Loucy (cell line): ENCODE results near the gene SPC25.

ENCODE experiments used
- H2AFZ ChIP-seq: fragments of 200-600 bp; sonication (generic); 2 replicates; pipeline ENCODE4 v1.6.0; 2016; ENCODE audit warnings: antibody characterized with exemption, mild to moderate bottlenecking, low read length, moderate library complexity
- H3F3A ChIP-seq: fragments of 200-600 bp; 2 replicates; pipeline ENCODE4 v1.6.0; 2016; ENCODE audit warnings: antibody characterized with exemption, low read depth, mild to moderate bottlenecking
- H3K27me3 ChIP-seq: fragments of 200-600 bp; sonication (generic); 2 replicates; pipeline ENCODE4 v1.6.1; 2014; ENCODE audit warnings: low read length, mild to moderate bottlenecking; ENCODE audit not compliant: insufficient read depth, poor library complexity, severe bottlenecking
- H3K36me3 ChIP-seq: fragments of 200-600 bp; sonication (generic); 2 replicates; pipeline ENCODE4 v1.6.1; 2016; ENCODE audit warnings: low read length; ENCODE audit not compliant: insufficient read depth
- H3K4me1 ChIP-seq: fragments of 200-600 bp; sonication (generic); 2 replicates; pipeline ENCODE4 v1.5.1; 2014; ENCODE audit warnings: low read length, mild to moderate bottlenecking; ENCODE audit not compliant: insufficient read depth, poor library complexity, severe bottlenecking
- H3K4me2 ChIP-seq: fragments of 200-600 bp; sonication (generic); 2 replicates; pipeline ENCODE4 v1.6.0; 2014; ENCODE audit warnings: antibody characterized with exemption, low read length, low read depth, mild to moderate bottlenecking; ENCODE audit not compliant: poor library complexity, severe bottlenecking
- H3K4me3 ChIP-seq: fragments of 200-600 bp; sonication (generic); 2 replicates; pipeline ENCODE4 v1.5.1; 2014; ENCODE audit warnings: low read length, mild to moderate bottlenecking, mixed read lengths; ENCODE audit not compliant: poor library complexity, severe bottlenecking
- H3K79me2 ChIP-seq: fragments of 200-600 bp; sonication (generic); 2 replicates; pipeline ENCODE4 v1.6.1; 2014; ENCODE audit warnings: low read length; ENCODE audit not compliant: insufficient read depth
- H3K9ac ChIP-seq: fragments of 200-600 bp; sonication (generic); 2 replicates; pipeline ENCODE4 v1.6.0; 2014; ENCODE audit warnings: mild to moderate bottlenecking, low read depth, low read length, moderate library complexity; ENCODE audit not compliant: poor library complexity, severe bottlenecking
- H3K9me2 ChIP-seq: fragments of 200-600 bp; sonication (generic); replicated peaks from 2 replicates; pipeline ENCODE4 v1.6.1; 2016; ENCODE audit warnings: low read depth, low read length, mixed read lengths
- H3K9me3 ChIP-seq: fragments of 200-600 bp; sonication (generic); 2 replicates; pipeline ENCODE4 v1.6.1; 2014; ENCODE audit warnings: mild to moderate bottlenecking, antibody characterized with exemption, low read length, low read depth; ENCODE audit not compliant: insufficient read depth
- H4K20me1 ChIP-seq: fragments of 200-600 bp; sonication (generic); 2 replicates; pipeline ENCODE4 v1.6.0; 2014; ENCODE audit warnings: antibody characterized with exemption, low read length, mild to moderate bottlenecking; ENCODE audit not compliant: insufficient read depth, poor library complexity, severe bottlenecking
- EZH2phosphoT487 ChIP-seq: fragments of 200-600 bp; IDR thresholded peaks from 2 replicates; pipeline ENCODE4 v1.6.1; 2018; ENCODE audit warnings: antibody characterized with exemption, mild to moderate bottlenecking, moderate library complexity, borderline replicate concordance
- TF ChIP-seq, protein P1 (sequence below): fragments of 200-600 bp; sonication (generic); conservative IDR thresholded peaks from 2 replicates; pipeline ENCODE4 v1.5.1; 2014; ENCODE audit warnings: mild to moderate bottlenecking, antibody characterized with exemption, low read length

The SPC25 gene

DNA sequence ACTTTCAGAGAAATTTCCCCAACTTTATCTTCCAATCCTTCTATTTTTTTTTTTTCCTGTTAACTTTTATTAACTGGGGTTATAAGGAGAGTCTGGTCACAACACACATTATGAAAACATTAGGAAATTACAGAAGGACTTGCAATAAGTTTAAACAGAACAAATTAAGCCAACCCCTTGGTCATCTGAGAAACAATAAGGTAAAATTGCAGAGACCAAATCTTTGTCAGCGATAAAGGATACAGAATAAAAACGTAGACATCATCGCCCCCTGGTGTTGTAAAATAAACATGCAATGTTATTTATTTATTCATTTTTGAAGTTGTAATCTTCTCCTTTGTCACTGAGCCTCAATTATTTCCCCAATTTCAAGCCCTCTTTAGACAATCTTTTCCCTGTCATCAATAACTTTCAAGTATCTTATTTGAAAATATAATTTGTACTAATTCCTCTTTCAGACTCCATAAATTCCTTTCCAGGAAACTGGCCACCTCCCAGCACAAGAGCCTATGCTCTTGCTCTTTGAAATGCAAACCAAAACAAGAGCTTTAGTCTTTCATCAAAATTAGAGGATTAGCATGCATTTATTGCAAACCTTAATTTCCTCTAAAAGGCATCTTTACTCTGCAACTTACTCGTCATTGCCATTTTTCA, 30.4 kb upstream of the SPC25 start:
- Histone ChIP-seq H3K36me3 (no peaks in the 10 kb centered on the region), H3K79me2 (no peaks in the 10 kb centered on the region), H3K27me3 (no peaks in the 10 kb centered on the region), H3K4me3 (no peak overlapping the region), H3K4me1 (no peaks in the 10 kb centered on the region), H2AFZ (no peak overlapping the region), H3F3A (no peaks in the 10 kb centered on the region), H3K9ac (no peak overlapping the region), H4K20me1 (no peaks in the 10 kb centered on the region), H3K9me3 (no peaks in the 10 kb centered on the region), H3K4me2 (no peak overlapping the region), H3K9me2 (no peaks in the 10 kb centered on the region)
- TF ChIP-seq EZH2phosphoT487, result no peak
- TF ChIP-seq, protein P1, sequence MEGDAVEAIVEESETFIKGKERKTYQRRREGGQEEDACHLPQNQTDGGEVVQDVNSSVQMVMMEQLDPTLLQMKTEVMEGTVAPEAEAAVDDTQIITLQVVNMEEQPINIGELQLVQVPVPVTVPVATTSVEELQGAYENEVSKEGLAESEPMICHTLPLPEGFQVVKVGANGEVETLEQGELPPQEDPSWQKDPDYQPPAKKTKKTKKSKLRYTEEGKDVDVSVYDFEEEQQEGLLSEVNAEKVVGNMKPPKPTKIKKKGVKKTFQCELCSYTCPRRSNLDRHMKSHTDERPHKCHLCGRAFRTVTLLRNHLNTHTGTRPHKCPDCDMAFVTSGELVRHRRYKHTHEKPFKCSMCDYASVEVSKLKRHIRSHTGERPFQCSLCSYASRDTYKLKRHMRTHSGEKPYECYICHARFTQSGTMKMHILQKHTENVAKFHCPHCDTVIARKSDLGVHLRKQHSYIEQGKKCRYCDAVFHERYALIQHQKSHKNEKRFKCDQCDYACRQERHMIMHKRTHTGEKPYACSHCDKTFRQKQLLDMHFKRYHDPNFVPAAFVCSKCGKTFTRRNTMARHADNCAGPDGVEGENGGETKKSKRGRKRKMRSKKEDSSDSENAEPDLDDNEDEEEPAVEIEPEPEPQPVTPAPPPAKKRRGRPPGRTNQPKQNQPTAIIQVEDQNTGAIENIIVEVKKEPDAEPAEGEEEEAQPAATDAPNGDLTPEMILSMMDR, result peak; percentile 73

DNA sequence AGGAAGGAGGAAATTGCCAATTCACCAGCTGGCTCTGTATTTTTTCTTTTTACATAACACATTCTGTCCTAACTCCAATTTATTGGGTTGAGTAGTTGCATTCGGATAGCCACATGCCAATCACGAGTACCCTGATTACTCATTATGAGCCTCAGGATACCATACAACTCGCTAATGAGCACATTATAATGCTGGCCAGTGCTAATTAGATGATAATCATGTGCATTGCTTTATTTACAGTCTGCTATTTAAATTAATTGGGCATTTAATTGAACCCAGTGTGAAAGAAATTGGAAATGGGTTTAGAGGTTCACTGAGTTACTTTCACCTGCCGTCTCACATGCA, 26.1 kb upstream of the SPC25 start:
- no peaks in the 10 kb centered on the region for H3K9me2 ChIP-seq
- H3K9ac ChIP-seq, result no peak overlapping the region
- H3K27me3 ChIP-seq, result no peaks in the 10 kb centered on the region
- H3F3A ChIP-seq, result no peaks in the 10 kb centered on the region
- no peak for TF ChIP-seq EZH2phosphoT487
- TF ChIP-seq, protein P1, result no peak
- H4K20me1 ChIP-seq, result no peaks in the 10 kb centered on the region
- no peaks in the 10 kb centered on the region for H3K4me1 ChIP-seq
- H3K4me2 ChIP-seq, result no peak overlapping the region
- H3K9me3 ChIP-seq, result no peaks in the 10 kb centered on the region
- no peak overlapping the region for H3K4me3 ChIP-seq
- H2AFZ ChIP-seq, result no peak overlapping the region
- no peaks in the 10 kb centered on the region for H3K36me3 ChIP-seq
- H3K79me2 ChIP-seq, result no peaks in the 10 kb centered on the region

DNA sequence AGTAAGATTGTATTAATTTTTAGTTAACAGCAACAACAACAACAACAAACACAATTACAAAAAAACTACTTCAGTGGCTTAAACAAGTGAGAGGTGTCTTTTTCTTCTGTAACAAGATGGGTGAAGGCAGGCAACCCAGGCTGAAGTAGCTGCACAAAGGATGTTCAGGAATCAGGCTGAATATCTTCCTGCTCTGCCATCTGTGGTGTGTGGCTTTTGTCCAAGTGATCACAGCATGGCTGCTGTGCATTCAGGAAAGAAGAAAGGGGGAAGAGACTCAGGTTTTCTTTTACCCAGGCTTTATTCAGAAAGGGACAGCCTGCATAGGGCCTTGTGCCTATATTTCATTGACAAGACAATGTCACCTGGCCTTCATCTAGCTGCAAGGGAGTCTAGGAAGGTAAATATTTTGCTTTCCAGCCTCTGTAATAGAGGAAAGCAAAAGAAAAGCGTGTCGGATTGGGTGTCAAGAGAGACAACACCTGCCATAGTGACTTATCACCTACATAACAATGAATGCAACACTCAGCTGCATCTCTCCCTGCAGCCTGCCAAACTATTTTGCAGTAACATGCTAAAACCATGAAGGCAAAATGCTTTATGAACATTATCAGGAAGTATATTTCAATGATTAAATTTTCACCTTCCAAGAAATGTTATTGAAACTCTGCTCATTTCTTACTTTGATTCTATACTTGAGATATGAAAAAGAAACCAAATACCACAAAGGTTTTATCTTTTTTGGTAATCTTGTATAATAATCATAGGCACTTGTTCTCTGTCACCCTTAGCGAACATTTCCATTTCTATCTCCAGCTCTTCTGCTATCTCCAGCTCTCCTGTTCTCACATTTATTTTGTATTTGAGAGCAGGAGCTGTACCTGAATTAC, 25.5 kb upstream of the SPC25 start:
- Histone ChIP-seq H3K4me2 (no peak overlapping the region), H4K20me1 (no peaks in the 10 kb centered on the region), H2AFZ (no peak overlapping the region), H3K9me3 (no peaks in the 10 kb centered on the region), H3K4me3 (no peak overlapping the region), H3K79me2 (no peaks in the 10 kb centered on the region), H3K9me2 (no peaks in the 10 kb centered on the region), H3K9ac (no peak overlapping the region), H3K4me1 (no peaks in the 10 kb centered on the region), H3K27me3 (no peaks in the 10 kb centered on the region), H3F3A (no peaks in the 10 kb centered on the region), H3K36me3 (no peaks in the 10 kb centered on the region)
- TF ChIP-seq, protein P1, result no peak
- TF ChIP-seq EZH2phosphoT487, result no peak
